ENCODE data around the gene PTPN21.

The PTPN21 gene

DNA sequence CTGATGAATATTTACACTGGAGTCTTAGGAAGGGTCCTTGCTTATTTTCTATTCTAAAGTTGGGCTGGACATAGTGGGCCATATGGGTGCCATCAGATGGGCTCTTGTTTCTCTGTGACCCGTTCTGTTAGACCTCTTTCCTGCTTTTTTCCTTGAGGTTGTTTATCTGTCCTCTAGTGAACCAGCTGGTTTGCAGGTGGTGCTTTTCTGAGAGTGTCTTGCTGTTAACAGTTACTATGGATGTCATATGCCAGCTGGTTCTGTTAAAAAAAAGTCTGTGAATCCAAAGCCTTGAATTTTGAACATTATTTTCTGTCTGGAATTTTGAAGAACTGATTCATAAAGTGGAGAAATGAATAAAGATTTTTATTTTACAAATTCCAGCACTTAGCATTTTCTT, 37.2 kb upstream of the PTPN21 start (continued):
- TF ChIP-seq ZBTB49 (tag by site-specific recombination; IDR thresholded peaks at IDR 0.05; ENCODE audit: low read depth) (no peak), HOXC10 (CRISPR knock-in tag; IDR thresholded peaks at IDR 0.05) (no peak), ZNF629 (tag by site-specific recombination; IDR thresholded peaks at IDR 0.05) (no peak), ZNF561 (tag by site-specific recombination; IDR thresholded peaks at IDR 0.05; ENCODE audit: borderline replicate concordance) (no peak), KLF10 (tag by site-specific recombination; IDR thresholded peaks at IDR 0.05) (no peak), ZNF777 (tag by site-specific recombination; IDR thresholded peaks at IDR 0.05; ENCODE audit: borderline replicate concordance) (no peak), ZNF140 (tag by site-specific recombination; IDR thresholded peaks at IDR 0.05) (no peak), KLF16 (tag by site-specific recombination; IDR thresholded peaks at IDR 0.05) (no peak), PATZ1 (tag by site-specific recombination; IDR thresholded peaks at IDR 0.05) (no peak), ZNF488 (tag by site-specific recombination; IDR thresholded peaks at IDR 0.05) (no peak), ZNF654 (tag by site-specific recombination; IDR thresholded peaks at IDR 0.05; ENCODE audit: low read depth) (no peak)

GRCh38 chr14:88590173-88590572, 35.4 kb upstream of the PTPN21 start:
- peaks cover 59 to 88% of the 10 kb centered on the region in 2 experiments for H3K36me3 ChIP-seq (ENCODE audit: control insufficient read depth in 2 of 2, insufficient read depth in 1 of 2, low read length in 2 of 2)
- ChIA-PET POLR2A (no interaction called here), CTCF (no interaction called here)
- TF ChIP-seq HOXC10 (CRISPR knock-in tag; IDR thresholded peaks at IDR 0.05) (no peak), WT1 (tag by site-specific recombination; IDR thresholded peaks at IDR 0.05) (no peak)
- TF ChIP-seq, protein P1, sequence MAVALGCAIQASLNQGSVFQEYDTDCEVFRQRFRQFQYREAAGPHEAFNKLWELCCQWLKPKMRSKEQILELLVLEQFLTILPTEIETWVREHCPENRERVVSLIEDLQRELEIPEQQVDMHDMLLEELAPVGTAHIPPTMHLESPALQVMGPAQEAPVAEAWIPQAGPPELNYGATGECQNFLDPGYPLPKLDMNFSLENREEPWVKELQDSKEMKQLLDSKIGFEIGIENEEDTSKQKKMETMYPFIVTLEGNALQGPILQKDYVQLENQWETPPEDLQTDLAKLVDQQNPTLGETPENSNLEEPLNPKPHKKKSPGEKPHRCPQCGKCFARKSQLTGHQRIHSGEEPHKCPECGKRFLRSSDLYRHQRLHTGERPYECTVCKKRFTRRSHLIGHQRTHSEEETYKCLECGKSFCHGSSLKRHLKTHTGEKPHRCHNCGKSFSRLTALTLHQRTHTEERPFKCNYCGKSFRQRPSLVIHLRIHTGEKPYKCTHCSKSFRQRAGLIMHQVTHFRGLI (tag by site-specific recombination; IDR thresholded peaks at IDR 0.05): no peak
- H3K4me1 ChIP-seq (ENCODE audit: control insufficient read depth, insufficient read depth, low read length): no peaks in the 10 kb centered on the region
- H3K27ac ChIP-seq (ENCODE audit: extremely low read depth, low read depth, low read length): no peak overlapping the region
- H3K9me3 ChIP-seq (ENCODE audit: control insufficient read depth, insufficient read depth, low read depth, low read length): no peaks in the 10 kb centered on the region
- no peak overlapping the region for H3K4me3 ChIP-seq (ENCODE audit: low read depth, low read length)

DNA sequence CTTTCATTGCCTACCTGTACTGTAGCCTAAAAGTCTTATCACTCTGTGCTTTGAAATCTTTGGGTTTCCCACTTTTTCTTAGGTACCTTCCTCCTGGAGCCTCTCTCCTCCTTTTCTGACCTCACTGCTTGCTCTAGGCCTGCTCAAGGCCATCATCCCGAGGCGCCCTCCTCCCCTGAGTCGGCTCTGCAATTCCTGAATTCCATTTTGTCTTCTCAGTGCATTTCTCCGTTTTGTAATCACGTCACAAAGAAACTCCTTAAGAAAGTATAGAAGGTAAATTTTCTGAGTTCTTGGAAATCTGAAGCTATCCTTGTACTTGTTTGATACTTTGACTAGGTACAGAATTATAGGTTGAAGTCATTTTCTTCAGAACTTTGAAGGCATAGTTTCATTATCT, 33.3 kb upstream of the PTPN21 start:
- Histone ChIP-seq H3K4me1 (ENCODE audit: control insufficient read depth, insufficient read depth, low read length) (no peaks in the 10 kb centered on the region), H3K27ac (ENCODE audit: extremely low read depth, low read depth, low read length) (no peak overlapping the region), H3K4me3 (ENCODE audit: low read depth, low read length) (no peak overlapping the region), H3K9me3 (ENCODE audit: control insufficient read depth, insufficient read depth, low read depth, low read length) (no peaks in the 10 kb centered on the region), H3K36me3 (ENCODE audit: control insufficient read depth in 2 of 2, insufficient read depth in 1 of 2, low read length in 2 of 2) (peaks cover 67 to 87% of the 10 kb centered on the region in 2 experiments)
- ChIA-PET POLR2A (no interaction called here), CTCF (no interaction called here)
- TF ChIP-seq, protein P2, sequence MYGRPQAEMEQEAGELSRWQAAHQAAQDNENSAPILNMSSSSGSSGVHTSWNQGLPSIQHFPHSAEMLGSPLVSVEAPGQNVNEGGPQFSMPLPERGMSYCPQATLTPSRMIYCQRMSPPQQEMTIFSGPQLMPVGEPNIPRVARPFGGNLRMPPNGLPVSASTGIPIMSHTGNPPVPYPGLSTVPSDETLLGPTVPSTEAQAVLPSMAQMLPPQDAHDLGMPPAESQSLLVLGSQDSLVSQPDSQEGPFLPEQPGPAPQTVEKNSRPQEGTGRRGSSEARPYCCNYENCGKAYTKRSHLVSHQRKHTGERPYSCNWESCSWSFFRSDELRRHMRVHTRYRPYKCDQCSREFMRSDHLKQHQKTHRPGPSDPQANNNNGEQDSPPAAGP (tag by site-specific recombination; IDR thresholded peaks at IDR 0.05): no peak
- TF ChIP-seq SCRT1 (tag by site-specific recombination; IDR thresholded peaks at IDR 0.05; ENCODE audit: borderline replicate concordance) (no peak), ZNF423 (tag by site-specific recombination; IDR thresholded peaks at IDR 0.05) (no peak), HOXD13 (CRISPR knock-in tag; IDR thresholded peaks at IDR 0.05; ENCODE audit: borderline replicate concordance) (no peak), ZNF544 (tag by site-specific recombination; IDR thresholded peaks at IDR 0.05) (no peak), TCF7L2 (IDR thresholded peaks at IDR 0.05; ENCODE audit: borderline replicate concordance, low read depth, low read length) (no peak), ZNF266 (tag by site-specific recombination; IDR thresholded peaks at IDR 0.05; ENCODE audit: low read depth) (no peak), ZNF133 (tag by site-specific recombination; IDR thresholded peaks at IDR 0.05) (no peak), ZNF664 (tag by site-specific recombination; IDR thresholded peaks at IDR 0.05) (no peak), ZNF274 (IDR thresholded peaks at IDR 0.05; ENCODE audit: low read length) (no peak), ZNF274 (tag by site-specific recombination; IDR thresholded peaks at IDR 0.05; ENCODE audit: borderline replicate concordance) (no peak)
